Fibroblast of skin of right quadriceps (primary cell): Measurements from ENCODE around the gene SLC22A23.

Experiments
- DNase-seq: peaks from one replicate; pipeline ENCODE4 v3.0.0-alpha.2; 2013

The SLC22A23 gene

GRCh38 chr6:3280866-3281465 lies 175.9 kb downstream of the SLC22A23 start:
- peak; percentile 11 for DNase-seq

GRCh38 chr6:3280091-3280490 lies 176.8 kb downstream of the SLC22A23 start:
- no peak for DNase-seq

GRCh38 chr6:3278691-3279090 lies 178.2 kb downstream of the SLC22A23 start:
- no peak for DNase-seq

GRCh38 chr6:3277851-3278416 lies 178.9 kb downstream of the SLC22A23 start:
- no peak for DNase-seq

- DNase-seq = no peak
These were observed 179.6 kb downstream of the SLC22A23 start for GRCh38 chr6:3277251-3277650.

- no peak for DNase-seq
These were observed 180.4 kb downstream of the SLC22A23 start for GRCh38 chr6:3276174-3277167.

GRCh38 chr6:3273707-3274521 lies 182.9 kb downstream of the SLC22A23 start:
- DNase-seq = no peak

- DNase-seq = no peak
These were observed 183.8 kb downstream of the SLC22A23 start for GRCh38 chr6:3272911-3273547.

GRCh38 chr6:3271756-3272155 lies 185.1 kb downstream of the SLC22A23 start:
- no peak for DNase-seq

- no peak for DNase-seq
These were observed 186.6 kb downstream of the SLC22A23 start for GRCh38 chr6:3270258-3270657.

GRCh38 chr6:3269281-3269975 lies 187.4 kb downstream of the SLC22A23 start:
- DNase-seq = no peak

- no peak for DNase-seq
These were observed 188.2 kb downstream of the SLC22A23 start for GRCh38 chr6:3268680-3269079.

GRCh38 chr6:3267162-3267561 lies 189.7 kb downstream of the SLC22A23 start:
- DNase-seq = no peak

- no peak for DNase-seq
These were observed 190.7 kb downstream of the SLC22A23 start for GRCh38 chr6:3266170-3266569.

GRCh38 chr6:3265671-3266070 lies 191.2 kb downstream of the SLC22A23 start:
- no peak for DNase-seq

GRCh38 chr6:3264356-3264755 lies 192.5 kb downstream of the SLC22A23 start:
- DNase-seq = no peak

- DNase-seq = no peak
These were observed 193.8 kb downstream of the SLC22A23 start for GRCh38 chr6:3263096-3263495.

GRCh38 chr6:3261921-3262320 lies 194.9 kb downstream of the SLC22A23 start:
- no peak for DNase-seq

GRCh38 chr6:3261518-3261820 lies 195.4 kb downstream of the SLC22A23 start:
- no peak for DNase-seq

GRCh38 chr6:3260772-3261517 lies 195.9 kb downstream of the SLC22A23 start:
- DNase-seq = no peak

- no peak for DNase-seq
These were observed 196.6 kb downstream of the SLC22A23 start for GRCh38 chr6:3260296-3260695.
